ENCODE data around the gene TAS1R1. TPM values are rescaled to one million over a fixed set of nuclear protein-coding genes. Genes with fewer than 3 reads are reported as not detected.
A peak's percentile ranks its signal among the peaks of the same experiment; 100 is the strongest.

The TAS1R1 gene
- total RNA-seq, 2 donors from 2014 or later, result not detected

DNA sequence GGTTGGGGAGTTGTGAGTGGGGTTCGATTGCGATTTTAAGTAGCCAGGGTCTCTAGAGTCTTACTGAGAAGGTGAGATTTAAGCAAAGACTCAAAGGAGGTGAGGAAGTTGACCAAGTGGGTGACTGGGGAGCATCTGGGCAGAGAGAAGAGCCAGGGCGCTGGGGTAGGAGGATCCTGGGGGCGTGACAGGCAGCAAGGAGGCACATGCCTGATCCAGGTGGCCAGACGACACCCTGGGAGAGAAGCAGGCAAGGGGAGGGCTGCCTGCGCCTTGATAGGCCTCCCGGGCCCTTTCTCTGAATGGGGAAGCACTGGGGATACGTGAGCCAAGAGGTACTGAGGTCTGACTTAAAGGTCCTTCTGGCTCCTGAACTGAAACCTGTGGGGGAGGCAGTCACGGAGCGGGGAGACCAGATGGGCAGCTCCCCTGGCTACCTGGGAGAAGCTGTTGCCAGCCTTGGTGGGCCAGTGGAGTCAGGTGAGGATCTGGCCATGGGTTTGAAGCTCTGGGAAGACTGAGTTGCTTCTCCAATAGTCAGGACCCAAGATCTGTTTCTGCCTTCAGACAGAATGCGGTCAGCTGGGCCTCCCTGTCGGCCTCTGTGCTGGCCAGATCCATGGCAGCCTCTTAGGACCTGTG lies 30.1 kb downstream of the TAS1R1 start:
- Histone ChIP-seq H3K27ac (no peak overlapping the region), H3K27me3 (no peaks in the 10 kb centered on the region), H3K4me1 (peaks cover 13% of the 10 kb centered on the region), H3K9me3 (no peaks in the 10 kb centered on the region), H3K9ac (ENCODE audit: low read depth in 2 of 2, low read length in 2 of 2) (no peak overlapping the region), H3K4me3 (no peak overlapping the region), H3K36me3 (no peaks in the 10 kb centered on the region)
- no peak for DNase-seq
- intact Hi-C loops (cut with DNase I), result no loop called here
- TF ChIP-seq, protein P1, sequence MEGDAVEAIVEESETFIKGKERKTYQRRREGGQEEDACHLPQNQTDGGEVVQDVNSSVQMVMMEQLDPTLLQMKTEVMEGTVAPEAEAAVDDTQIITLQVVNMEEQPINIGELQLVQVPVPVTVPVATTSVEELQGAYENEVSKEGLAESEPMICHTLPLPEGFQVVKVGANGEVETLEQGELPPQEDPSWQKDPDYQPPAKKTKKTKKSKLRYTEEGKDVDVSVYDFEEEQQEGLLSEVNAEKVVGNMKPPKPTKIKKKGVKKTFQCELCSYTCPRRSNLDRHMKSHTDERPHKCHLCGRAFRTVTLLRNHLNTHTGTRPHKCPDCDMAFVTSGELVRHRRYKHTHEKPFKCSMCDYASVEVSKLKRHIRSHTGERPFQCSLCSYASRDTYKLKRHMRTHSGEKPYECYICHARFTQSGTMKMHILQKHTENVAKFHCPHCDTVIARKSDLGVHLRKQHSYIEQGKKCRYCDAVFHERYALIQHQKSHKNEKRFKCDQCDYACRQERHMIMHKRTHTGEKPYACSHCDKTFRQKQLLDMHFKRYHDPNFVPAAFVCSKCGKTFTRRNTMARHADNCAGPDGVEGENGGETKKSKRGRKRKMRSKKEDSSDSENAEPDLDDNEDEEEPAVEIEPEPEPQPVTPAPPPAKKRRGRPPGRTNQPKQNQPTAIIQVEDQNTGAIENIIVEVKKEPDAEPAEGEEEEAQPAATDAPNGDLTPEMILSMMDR (IDR thresholded peaks at IDR 0.05), result no peak

- Histone ChIP-seq H3K36me3 (no peaks in the 10 kb centered on the region), H3K4me1 (peaks cover 9% of the 10 kb centered on the region), H3K9me3 (no peaks in the 10 kb centered on the region), H3K4me3 (no peak overlapping the region), H3K9ac (ENCODE audit: low read depth in 2 of 2, low read length in 2 of 2) (no peak overlapping the region), H3K27me3 (no peaks in the 10 kb centered on the region), H3K27ac (no peak overlapping the region)
- TF ChIP-seq, protein P1 (IDR thresholded peaks at IDR 0.05), result no peak
- intact Hi-C loops (cut with DNase I), result no loop called here
- DNase-seq, result no peak
Observed at GRCh38 chr1:6585841-6586240, 30.7 kb downstream of the TAS1R1 start.

- intact Hi-C loops (cut with DNase I), result no loop called here
- H3K4me3 ChIP-seq, result no peak overlapping the region
- no peaks in the 10 kb centered on the region for H3K27me3 ChIP-seq
- DNase-seq, result no peak
- H3K4me1 ChIP-seq, result peaks cover 3% of the 10 kb centered on the region
- TF ChIP-seq, protein P1 (IDR thresholded peaks at IDR 0.05), result no peak
- no peaks in the 10 kb centered on the region for H3K9me3 ChIP-seq
- no peaks in the 10 kb centered on the region for H3K36me3 ChIP-seq
- no peak overlapping the region for H3K27ac ChIP-seq
- no peak overlapping the region for H3K9ac ChIP-seq (ENCODE audit: low read depth in 2 of 2, low read length in 2 of 2)
Observed at GRCh38 chr1:6586404-6586816, 31.3 kb downstream of the TAS1R1 start.

DNA sequence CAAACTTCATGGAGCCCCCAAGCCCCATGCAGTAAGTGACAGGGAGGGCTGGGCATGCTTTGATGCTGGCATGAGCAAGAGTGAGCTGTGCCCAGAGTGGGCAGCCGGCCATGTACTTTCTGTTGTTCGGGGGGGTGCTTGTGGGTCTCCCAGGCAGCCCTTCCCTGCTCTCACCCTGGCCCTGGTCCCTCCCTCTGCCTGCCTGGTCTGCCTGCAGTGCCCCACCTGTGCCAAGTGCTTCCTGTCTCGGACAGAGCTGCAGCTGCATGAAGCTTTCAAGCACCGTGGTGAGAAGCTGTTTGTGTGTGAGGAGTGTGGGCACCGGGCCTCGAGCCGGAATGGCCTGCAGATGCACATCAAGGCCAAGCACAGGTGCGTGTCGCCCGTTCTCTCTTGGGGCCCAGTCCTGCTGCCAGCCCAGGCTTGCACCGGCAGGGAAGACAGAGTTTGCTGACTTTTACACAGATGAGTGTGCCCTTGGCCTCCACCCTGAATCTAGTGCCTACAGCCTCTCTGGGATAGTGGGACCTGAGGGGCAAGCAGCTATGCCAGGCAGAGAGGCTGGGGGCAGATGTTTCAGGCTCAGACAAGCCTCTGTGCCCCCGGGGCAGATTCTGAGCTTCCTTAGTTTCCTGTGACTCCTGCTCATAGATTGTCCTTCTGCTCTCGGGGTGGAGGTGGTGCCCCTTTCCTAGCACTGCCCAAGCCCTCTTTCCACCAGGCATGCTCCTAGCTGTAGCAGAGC lies 32.3 kb downstream of the TAS1R1 start:
- H3K9me3 ChIP-seq, result no peaks in the 10 kb centered on the region
- no peak for DNase-seq
- no peaks in the 10 kb centered on the region for H3K36me3 ChIP-seq
- H3K4me3 ChIP-seq, result no peak overlapping the region
- intact Hi-C loops (cut with DNase I), result no loop called here
- TF ChIP-seq, protein P1 (IDR thresholded peaks at IDR 0.05), result no peak
- no peak overlapping the region for H3K9ac ChIP-seq (ENCODE audit: low read depth in 2 of 2, low read length in 2 of 2)
- H3K27ac ChIP-seq, result no peak overlapping the region
- H3K27me3 ChIP-seq, result no peaks in the 10 kb centered on the region
- no peaks in the 10 kb centered on the region for H3K4me1 ChIP-seq

GRCh38 chr1:6588128-6588892 lies 33.2 kb downstream of the TAS1R1 start:
- no peak overlapping the region for H3K4me3 ChIP-seq
- H3K27ac ChIP-seq, result no peak overlapping the region
- TF ChIP-seq, protein P1 (IDR thresholded peaks at IDR 0.05), result no peak
- DNase-seq, result peak; percentile 53
- H3K9me3 ChIP-seq, result no peaks in the 10 kb centered on the region
- no peak overlapping the region for H3K9ac ChIP-seq (ENCODE audit: low read depth in 2 of 2, low read length in 2 of 2)
- intact Hi-C loops (cut with DNase I), result no loop called here
- no peaks in the 10 kb centered on the region for H3K36me3 ChIP-seq
- H3K27me3 ChIP-seq, result no peaks in the 10 kb centered on the region
- no peaks in the 10 kb centered on the region for H3K4me1 ChIP-seq

All from colonic mucosa (tissue), 4 donors.